Ovary (tissue), 3 donors: ENCODE data around the gene ADH1C.

Experiments used
- CTCF ChIP-seq, 3 donors: fragments of 450-650 bp in 2 of 3; fragments of 200-600 bp in 1 of 3; IDR thresholded peaks; one replicate each; pipeline versions ENCODE4 v1.5.1 to v1.8.0; 2016 to 2022; ENCODE audit warnings: antibody characterized with exemption in 3 of 3, mild to moderate bottlenecking in 1 of 3
- EP300 ChIP-seq: sonication (generic); formaldehyde crosslinking; IDR thresholded peaks from one replicate; pipeline ENCODE4 v1.6.1; 2017; ENCODE audit warnings: antibody characterized with exemption
- POLR2A ChIP-seq: fragments of 450-650 bp; IDR thresholded peaks from one replicate; pipeline ENCODE4 v1.6.1; 2017; ENCODE audit warnings: antibody characterized with exemption, mild to moderate bottlenecking, moderate library complexity
- donor health status: DM: no; HTN: no; CAD: no.

GRCh38 chr4:99390055-99390454 is 37.5 kb upstream of the ADH1C start:
- no peak for TF ChIP-seq CTCF (IDR thresholded peaks at IDR 0.05)
- no peak for TF ChIP-seq EP300
- no peak for TF ChIP-seq POLR2A
